ENCODE measurements around the gene HS3ST4. TPM values are rescaled to one million over a fixed set of nuclear protein-coding genes. Genes with fewer than 3 reads are reported as not detected.

The HS3ST4 gene
- total RNA-seq, 4 donors from 2014 or later = 0.20 TPM; not detected in 3

GRCh38 chr16:25709213-25709612, 17.5 kb downstream of the HS3ST4 start:
- DNase-seq (ENCODE audit: low spot score in 2 of 2) = no peak
- H3K27me3 ChIP-seq = no peaks in the 10 kb centered on the region
- TF ChIP-seq POLR2A (IDR thresholded peaks at IDR 0.05) = no peak
- no peak for TF ChIP-seq EP300 (IDR thresholded peaks at IDR 0.05)
- TF ChIP-seq CTCF (IDR thresholded peaks at IDR 0.05) = no peak
- no peak overlapping the region for H3K27ac ChIP-seq
- H3K36me3 ChIP-seq = no peaks in the 10 kb centered on the region
- H3K4me1 ChIP-seq = no peaks in the 10 kb centered on the region
- no peak overlapping the region for H3K4me3 ChIP-seq
- peaks cover 0 to 5% (median 0%) of the 10 kb centered on the region in 4 donors for H3K9me3 ChIP-seq
- 8% methylated on average over 7 of the region's 7 CpGs for WGBS, 2 donors

DNA sequence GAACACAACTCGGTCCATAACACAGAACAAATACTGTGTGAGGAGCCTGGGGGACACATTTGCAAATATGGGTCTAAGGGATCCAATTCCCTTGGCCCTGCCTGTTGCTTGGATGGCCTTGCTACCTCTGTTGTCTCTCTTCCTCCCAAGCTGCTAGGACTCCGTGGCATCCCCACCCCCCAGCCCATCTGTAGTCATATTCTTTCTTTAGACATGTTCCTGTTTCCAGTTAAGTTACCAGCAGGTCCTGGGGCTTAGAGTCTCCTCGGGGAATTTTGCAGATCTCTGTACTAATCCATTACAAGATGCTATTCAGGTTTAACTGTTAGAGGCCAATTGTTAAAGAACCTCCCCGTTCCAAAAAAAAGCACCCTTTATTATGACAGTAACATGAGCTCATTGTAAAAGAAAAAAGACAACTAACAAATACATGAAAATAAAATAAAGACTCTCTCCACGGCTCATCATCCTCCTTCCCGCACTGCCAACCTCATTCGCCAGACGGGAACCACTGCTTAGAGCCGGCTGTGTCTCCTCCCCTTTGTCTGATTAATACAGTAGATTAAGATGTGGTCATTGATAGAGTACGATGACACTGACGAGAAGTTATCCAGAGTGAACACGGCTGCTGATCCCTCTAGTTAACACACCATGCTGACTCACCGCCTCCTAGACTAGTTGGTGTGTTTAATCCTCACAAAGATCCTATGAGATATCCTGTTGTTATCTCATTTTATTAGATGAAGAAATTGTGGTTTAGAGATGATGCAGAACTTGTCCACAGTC, 22.2 kb downstream of the HS3ST4 start:
- Histone ChIP-seq H3K27me3 (no peaks in the 10 kb centered on the region), H3K4me3 (no peak overlapping the region), H3K36me3 (no peaks in the 10 kb centered on the region), H3K9me3 (no peaks in the 10 kb centered on the region), H3K27ac (no peak overlapping the region), H3K4me1 (no peaks in the 10 kb centered on the region)
- no peak for DNase-seq (ENCODE audit: low spot score in 2 of 2)
- TF ChIP-seq POLR2A (IDR thresholded peaks at IDR 0.05) = no peak
- TF ChIP-seq CTCF (IDR thresholded peaks at IDR 0.05) = no peak
- TF ChIP-seq EP300 (IDR thresholded peaks at IDR 0.05) = no peak
- WGBS, 2 donors = 55 to 60% methylated on average over 13 of the region's 13 CpGs

GRCh38 chr16:25716186-25716585, 24.4 kb downstream of the HS3ST4 start:
- Histone ChIP-seq H3K4me3 (no peak overlapping the region), H3K4me1 (no peaks in the 10 kb centered on the region), H3K27me3 (no peaks in the 10 kb centered on the region), H3K27ac (no peak overlapping the region), H3K9me3 (no peaks in the 10 kb centered on the region), H3K36me3 (no peaks in the 10 kb centered on the region)
- TF ChIP-seq EP300 (IDR thresholded peaks at IDR 0.05) (no peak), CTCF (IDR thresholded peaks at IDR 0.05) (no peak), POLR2A (IDR thresholded peaks at IDR 0.05) (no peak)
- DNase-seq (ENCODE audit: low spot score in 2 of 2) = no peak
- 81 to 87% methylated on average over 2 of the region's 2 CpGs for WGBS, 2 donors

- WGBS, 2 donors = 70 to 77% methylated on average over 3 of the region's 3 CpGs
- Histone ChIP-seq H3K27me3 (no peaks in the 10 kb centered on the region), H3K4me1 (no peaks in the 10 kb centered on the region), H3K27ac (no peak overlapping the region), H3K9me3 (no peaks in the 10 kb centered on the region), H3K36me3 (no peaks in the 10 kb centered on the region), H3K4me3 (no peak overlapping the region)
- TF ChIP-seq CTCF (IDR thresholded peaks at IDR 0.05) (no peak), EP300 (IDR thresholded peaks at IDR 0.05) (no peak), POLR2A (IDR thresholded peaks at IDR 0.05) (no peak)
- no peak for DNase-seq (ENCODE audit: low spot score in 2 of 2)
These were observed 29.7 kb downstream of the HS3ST4 start for GRCh38 chr16:25721439-25721838.

DNA sequence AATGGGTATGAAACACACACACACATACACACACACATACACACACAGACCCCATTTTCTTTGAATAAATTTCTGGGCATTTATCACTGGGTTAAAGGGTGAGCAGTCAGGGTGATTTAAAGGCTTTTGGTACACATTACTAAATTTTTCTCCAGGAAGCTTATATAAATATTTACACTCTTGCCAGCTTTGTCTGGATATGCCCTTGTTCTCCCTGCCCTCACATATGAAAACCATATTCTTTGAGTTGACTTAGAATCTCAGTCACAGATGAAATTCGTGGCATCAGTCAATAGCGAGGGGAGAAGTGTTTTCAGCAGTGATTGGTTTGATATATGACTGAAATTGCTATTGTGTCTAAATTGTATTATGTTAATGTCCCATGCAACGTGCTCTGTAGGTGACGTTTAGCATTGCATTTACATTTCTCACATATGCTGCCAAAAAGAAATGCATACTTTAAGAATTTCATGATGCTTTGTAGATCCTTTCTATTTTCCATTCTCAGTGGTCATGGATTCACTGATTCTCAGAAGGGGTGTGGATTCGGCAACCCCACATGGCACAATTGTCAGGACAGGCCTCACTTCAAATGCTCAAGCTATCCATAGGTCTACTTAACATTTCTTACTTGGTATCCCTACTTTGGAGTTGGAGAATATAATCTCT, 34.8 kb downstream of the HS3ST4 start:
- Histone ChIP-seq H3K36me3 (no peaks in the 10 kb centered on the region), H3K9me3 (no peaks in the 10 kb centered on the region), H3K4me3 (no peak overlapping the region), H3K4me1 (no peaks in the 10 kb centered on the region), H3K27me3 (no peaks in the 10 kb centered on the region), H3K27ac (no peak overlapping the region)
- 42 to 43% methylated on average over 5 of the region's 5 CpGs for WGBS, 2 donors
- TF ChIP-seq EP300 (IDR thresholded peaks at IDR 0.05) = no peak
- no peak for TF ChIP-seq POLR2A (IDR thresholded peaks at IDR 0.05)
- TF ChIP-seq CTCF (IDR thresholded peaks at IDR 0.05) = no peak
- DNase-seq (ENCODE audit: low spot score in 2 of 2) = no peak

All from tibial nerve (tissue), 4 donors.